Ishikawa (cell line): ENCODE measurements around the gene NR6A1.

Source experiments
- CEBPB ChIP-seq: IDR thresholded peaks from 2 replicates; pipeline ENCODE4 v1.6.1; 2012
- CREB1 ChIP-seq: IDR thresholded peaks from 2 replicates; pipeline ENCODE4 v1.6.1; 2012; ENCODE audit warnings: low read depth
- EGR1 ChIP-seq: IDR thresholded peaks from 2 replicates; pipeline ENCODE4 v1.6.1; 2012
- EP300 ChIP-seq: IDR thresholded peaks from 2 replicates; pipeline ENCODE4 v1.6.1; 2012; ENCODE audit warnings: borderline replicate concordance
- FOXM1 ChIP-seq: IDR thresholded peaks from 2 replicates; pipeline ENCODE4 v1.6.1; 2012; ENCODE audit warnings: low read depth, borderline replicate concordance
- MAX ChIP-seq: IDR thresholded peaks from 2 replicates; pipeline ENCODE4 v1.6.1; 2012
- NFIC ChIP-seq: IDR thresholded peaks from 2 replicates; pipeline ENCODE4 v1.6.1; 2012
- RAD21 ChIP-seq: IDR thresholded peaks from 2 replicates; pipeline ENCODE4 v1.6.1; 2012; ENCODE audit warnings: low read depth
- REST ChIP-seq: IDR thresholded peaks from 2 replicates; pipeline ENCODE4 v1.6.1; 2012; ENCODE audit warnings: low read depth, mild to moderate bottlenecking
- TAF1 ChIP-seq: IDR thresholded peaks from 2 replicates; pipeline ENCODE4 v1.6.1; 2012; ENCODE audit warnings: low read depth, mild to moderate bottlenecking
- TCF12 ChIP-seq: IDR thresholded peaks from 2 replicates; pipeline ENCODE4 v1.6.1; 2012; ENCODE audit warnings: low read depth
- TEAD4 ChIP-seq: IDR thresholded peaks from 2 replicates; pipeline ENCODE4 v1.6.1; 2012
- USF1 ChIP-seq: IDR thresholded peaks from 2 replicates; pipeline ENCODE4 v1.6.1; 2012
- YY1 ChIP-seq: IDR thresholded peaks from 2 replicates; pipeline ENCODE4 v1.6.1; 2012; ENCODE audit warnings: low read depth
- ZBTB7A ChIP-seq: IDR thresholded peaks from 2 replicates; pipeline ENCODE4 v1.6.1; 2012; ENCODE audit warnings: low read depth

Gene NR6A1

GRCh38 chr9:124598048-124598447, 173.1 kb downstream of the NR6A1 start:
- TF ChIP-seq USF1 (no peak), CEBPB (no peak), EGR1 (no peak), FOXM1 (no peak)

- no peak for TF ChIP-seq EGR1
- no peak for TF ChIP-seq MAX
- no peak for TF ChIP-seq USF1
- no peak for TF ChIP-seq RAD21
- TF ChIP-seq TEAD4 = no peak
- no peak for TF ChIP-seq ZBTB7A
- no peak for TF ChIP-seq TAF1
- TF ChIP-seq YY1 = no peak
- no peak for TF ChIP-seq CREB1
- no peak for TF ChIP-seq NFIC
- TF ChIP-seq CEBPB = no peak
These were observed 174.8 kb downstream of the NR6A1 start for GRCh38 chr9:124596172-124596839.

- TF ChIP-seq USF1 = no peak
- no peak for TF ChIP-seq ZBTB7A
- no peak for TF ChIP-seq CEBPB
- TF ChIP-seq EP300 = no peak
- TF ChIP-seq EGR1 = no peak
- no peak for TF ChIP-seq YY1
- TF ChIP-seq FOXM1 = no peak
- TF ChIP-seq RAD21 = no peak
- TF ChIP-seq TAF1 = no peak
- TF ChIP-seq TEAD4 = no peak
- no peak for TF ChIP-seq NFIC
- no peak for TF ChIP-seq TCF12
- TF ChIP-seq MAX = no peak
- TF ChIP-seq CREB1 = no peak
- TF ChIP-seq REST = no peak
These were observed 175.4 kb downstream of the NR6A1 start for GRCh38 chr9:124595743-124596142.

GRCh38 chr9:124594673-124595072, 176.4 kb downstream of the NR6A1 start:
- TF ChIP-seq REST (no peak), YY1 (no peak), USF1 (no peak), RAD21 (no peak), ZBTB7A (no peak), TAF1 (no peak), MAX (no peak), EGR1 (no peak), CREB1 (no peak), EP300 (no peak), NFIC (no peak), FOXM1 (no peak), TEAD4 (no peak), TCF12 (no peak), CEBPB (no peak)

GRCh38 chr9:124594225-124594624, 176.9 kb downstream of the NR6A1 start:
- TF ChIP-seq REST = no peak
- TF ChIP-seq TAF1 = no peak
- no peak for TF ChIP-seq YY1
- no peak for TF ChIP-seq USF1
- TF ChIP-seq EGR1 = no peak
- no peak for TF ChIP-seq RAD21
- no peak for TF ChIP-seq FOXM1
- TF ChIP-seq ZBTB7A = no peak
- no peak for TF ChIP-seq CEBPB
- TF ChIP-seq EP300 = no peak
- TF ChIP-seq NFIC = no peak
- no peak for TF ChIP-seq TEAD4
- TF ChIP-seq CREB1 = no peak
- no peak for TF ChIP-seq TCF12
- no peak for TF ChIP-seq MAX
